ENCODE data around the gene RMDN2.

GRCh38 chr2:37966326-37966725, 41.2 kb downstream of the RMDN2 start:
- no peak for TF ChIP-seq CTCF (IDR thresholded peaks at IDR 0.05)
- TF ChIP-seq POLR2A (IDR thresholded peaks at IDR 0.05): no peak
